Effector memory CD4-positive, alpha-beta T cell (primary cell): ENCODE measurements around the gene OXTR.

Experiments
- DNase-seq, 3 donors: peaks; one replicate each; pipeline ENCODE4 v3.0.0-alpha.2; 2020
- H3K27ac ChIP-seq: 2 replicates; pipeline ENCODE4 v1.7.0; 2013; ENCODE audit warnings: mild to moderate bottlenecking, low read length, moderate library complexity; ENCODE audit not compliant: insufficient read depth, poor library complexity, severe bottlenecking
- H3K27me3 ChIP-seq: replicated peaks from 2 replicates; pipeline ENCODE4 v1.7.0; 2013; ENCODE audit warnings: mild to moderate bottlenecking, low read length; ENCODE audit not compliant: insufficient read depth, control insufficient read depth, poor library complexity, severe bottlenecking
- H3K36me3 ChIP-seq: 2 replicates; pipeline ENCODE4 v1.7.0; 2013; ENCODE audit warnings: mild to moderate bottlenecking, low read length, moderate library complexity; ENCODE audit not compliant: control insufficient read depth, insufficient read depth
- H3K4me1 ChIP-seq: 2 replicates; pipeline ENCODE4 v1.7.0; 2013; ENCODE audit warnings: low read length, mild to moderate bottlenecking; ENCODE audit not compliant: control insufficient read depth, insufficient read depth, poor library complexity, severe bottlenecking
- H3K4me3 ChIP-seq: 2 replicates; pipeline ENCODE4 v1.7.0; 2013; ENCODE audit warnings: low read length, low read depth, mild to moderate bottlenecking; ENCODE audit not compliant: insufficient read depth, poor library complexity, severe bottlenecking
- H3K9me3 ChIP-seq: 2 replicates; pipeline ENCODE4 v1.7.0; 2013; ENCODE audit warnings: mild to moderate bottlenecking, low read length, moderate library complexity; ENCODE audit not compliant: control insufficient read depth
- total RNA-seq, 3 donors: gene quantifications; one replicate each; lab custom pipeline; 2026; lab: John Stamatoyannopoulos, UW

Gene OXTR
- 0 to 0.19 (median 0.17) reads per million in 3 donors for total RNA-seq

DNA sequence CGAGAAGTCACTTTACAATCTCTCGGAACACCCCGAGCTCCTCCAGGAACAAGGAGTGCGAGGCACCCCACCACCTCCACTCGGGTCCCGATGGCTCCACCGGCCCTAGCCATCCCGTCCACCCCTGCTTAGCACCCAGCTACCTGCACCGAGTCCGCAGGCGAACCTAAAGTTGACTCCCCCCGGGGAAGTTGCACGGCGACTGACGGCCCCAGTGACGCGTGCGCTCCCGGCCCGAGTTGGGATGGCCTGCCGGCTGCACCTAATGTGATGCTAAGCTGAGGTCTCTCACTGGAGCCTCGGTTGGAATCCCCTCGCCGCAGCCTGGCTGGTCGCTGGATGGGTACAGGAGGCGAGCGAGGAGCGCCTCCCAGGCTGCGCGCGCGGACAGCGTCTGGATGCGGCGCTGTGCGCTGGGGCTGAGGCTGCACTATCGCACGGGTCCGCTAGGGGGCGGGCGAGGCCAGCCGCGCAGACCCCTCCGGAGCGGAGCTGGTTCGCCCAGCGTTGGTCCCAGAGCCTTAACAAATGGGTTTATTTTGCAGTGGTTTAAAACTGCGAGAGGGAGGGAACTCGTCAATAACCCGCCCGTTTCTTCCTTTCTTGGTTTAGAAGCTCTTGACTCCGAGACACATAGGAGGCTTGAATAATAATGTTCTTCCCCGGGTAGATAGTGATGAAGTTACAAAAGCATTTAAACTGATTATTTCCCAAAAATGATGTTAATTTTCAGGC, at the start of gene OXTR:
TSS of gene OXTR (minus strand) at position 526 of the 735 bp plus-strand sequence. CDS start 1,426 bp downstream, outside the sequence.
- Histone ChIP-seq H3K27me3 (peaks cover 21% of the 10 kb centered on the region), H3K4me1 (no peaks in the 10 kb centered on the region), H3K36me3 (no peaks in the 10 kb centered on the region), H3K4me3 (peak within 1 kb of the TSS; percentile 7), H3K27ac (no peak within 1 kb of the TSS), H3K9me3 (no peaks in the 10 kb centered on the region)
- no peak for DNase-seq

DNA sequence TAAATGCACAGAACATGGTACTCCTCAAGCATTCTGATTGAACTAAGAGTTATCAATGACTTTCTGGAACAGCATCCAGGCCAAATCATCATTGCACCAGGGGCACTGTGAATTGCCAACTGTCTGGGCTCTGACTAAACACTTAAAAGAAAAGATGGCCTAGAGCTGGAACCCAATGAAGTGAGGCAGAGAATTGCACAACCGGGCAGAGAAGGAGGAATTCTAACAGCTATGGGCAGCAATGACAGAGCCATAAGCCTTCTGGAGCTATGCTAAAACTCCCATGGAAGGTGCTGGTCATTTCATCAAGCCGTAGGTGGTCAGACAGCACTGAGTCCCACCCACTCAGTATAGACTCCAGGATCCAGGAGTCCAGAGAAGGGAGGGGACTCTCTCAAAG, 48.1 kb upstream of the OXTR start:
- H3K4me3 ChIP-seq: no peak overlapping the region
- no peak for DNase-seq

DNA sequence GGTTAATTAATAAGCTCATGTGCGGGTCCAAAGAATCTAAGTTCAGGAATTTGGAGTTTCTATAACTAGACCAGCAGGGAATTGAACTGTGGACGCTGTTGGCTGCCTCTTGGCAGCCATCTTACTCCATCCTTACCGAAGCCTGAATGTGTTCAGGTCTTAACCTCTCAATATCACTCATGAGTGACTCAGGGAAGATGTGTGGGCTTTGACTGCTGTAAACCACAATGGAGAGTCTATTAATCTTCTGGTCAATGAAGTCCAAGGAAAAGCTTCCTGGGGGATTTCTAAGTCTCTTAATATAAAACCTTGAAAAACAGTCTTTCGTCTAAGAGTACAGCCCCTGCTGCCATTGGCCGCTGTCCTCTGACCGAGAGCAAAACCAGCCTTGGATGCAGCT, 46.7 kb upstream of the OXTR start:
- H3K27ac ChIP-seq: no peak overlapping the region
- H3K27me3 ChIP-seq: no peaks in the 10 kb centered on the region
- no peak for DNase-seq
- no peak overlapping the region for H3K4me3 ChIP-seq
- no peaks in the 10 kb centered on the region for H3K36me3 ChIP-seq
- H3K9me3 ChIP-seq: peaks cover 5% of the 10 kb centered on the region
- no peaks in the 10 kb centered on the region for H3K4me1 ChIP-seq

More for the DNA sequence above, 48.1 kb upstream of the OXTR start:
- H3K9me3 ChIP-seq: peaks cover 5% of the 10 kb centered on the region
- no peaks in the 10 kb centered on the region for H3K36me3 ChIP-seq
- no peaks in the 10 kb centered on the region for H3K4me1 ChIP-seq
- no peak overlapping the region for H3K27ac ChIP-seq
- H3K27me3 ChIP-seq: no peaks in the 10 kb centered on the region

DNA sequence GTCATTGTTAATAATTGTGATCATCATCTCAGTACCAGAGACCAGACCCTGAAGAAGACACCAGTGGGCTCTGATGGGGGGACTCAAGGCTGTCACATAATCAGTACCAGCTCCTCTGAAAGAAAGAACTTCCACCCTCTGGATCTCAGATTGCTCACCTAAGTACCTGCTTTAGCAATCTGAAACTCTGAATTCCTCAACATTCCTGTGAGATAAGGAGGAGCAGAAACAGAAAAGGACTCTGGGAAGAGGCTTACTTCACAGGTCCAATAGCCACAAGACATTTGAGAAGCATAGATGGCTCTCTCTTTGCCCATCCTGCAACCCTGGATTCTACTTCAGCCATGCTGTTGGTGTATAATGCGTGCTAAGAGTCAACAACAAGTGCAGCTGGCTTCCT, 44.0 kb upstream of the OXTR start:
- Histone ChIP-seq H3K27ac (no peak overlapping the region), H3K36me3 (no peaks in the 10 kb centered on the region), H3K4me1 (no peaks in the 10 kb centered on the region), H3K27me3 (no peaks in the 10 kb centered on the region), H3K9me3 (no peaks in the 10 kb centered on the region), H3K4me3 (no peak overlapping the region)
- no peak for DNase-seq

DNA sequence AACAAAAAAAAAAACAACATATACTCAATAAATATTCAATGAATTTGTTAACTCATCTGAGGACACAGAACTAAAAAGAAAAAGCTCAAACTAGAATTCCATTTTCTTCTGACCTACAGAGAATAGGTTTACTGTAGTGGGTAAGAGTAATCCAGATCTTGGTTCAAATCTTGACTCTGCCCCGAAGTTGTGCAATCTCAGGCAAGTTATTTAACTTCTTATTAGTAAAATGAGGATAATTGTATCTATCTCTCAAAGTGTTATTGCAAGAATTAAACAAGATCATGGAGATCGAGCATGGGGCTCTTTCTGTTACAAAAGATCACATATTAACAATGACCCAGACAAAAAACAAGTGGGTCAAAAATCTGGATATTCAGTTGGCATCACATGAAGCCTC, 41.1 kb upstream of the OXTR start:
- H3K4me1 ChIP-seq: no peaks in the 10 kb centered on the region
- no peak overlapping the region for H3K4me3 ChIP-seq
- no peaks in the 10 kb centered on the region for H3K36me3 ChIP-seq
- H3K27me3 ChIP-seq: no peaks in the 10 kb centered on the region
- H3K9me3 ChIP-seq: no peaks in the 10 kb centered on the region
- no peak overlapping the region for H3K27ac ChIP-seq
- no peak for DNase-seq

DNA sequence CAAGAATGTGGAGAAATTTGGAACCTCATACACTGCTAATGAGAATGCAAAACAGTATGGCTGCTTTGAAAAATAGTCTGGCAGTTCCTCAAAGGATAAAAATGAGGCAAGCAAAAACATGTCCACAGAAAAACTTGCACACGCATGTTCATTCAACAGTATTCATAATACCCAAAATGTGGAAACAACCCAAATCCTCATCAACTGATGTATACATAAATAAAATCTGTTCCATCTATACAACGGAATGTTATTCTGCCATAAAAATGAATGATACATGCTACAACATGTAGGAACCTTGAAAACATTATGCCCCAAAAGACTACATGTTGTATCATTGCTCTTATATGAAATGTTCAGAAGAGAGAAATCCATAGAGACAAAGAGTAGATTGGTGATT, 36.4 kb upstream of the OXTR start:
- H3K27ac ChIP-seq: no peak overlapping the region
- no peaks in the 10 kb centered on the region for H3K36me3 ChIP-seq
- H3K4me1 ChIP-seq: no peaks in the 10 kb centered on the region
- H3K4me3 ChIP-seq: no peak overlapping the region
- no peak for DNase-seq
- H3K9me3 ChIP-seq: no peaks in the 10 kb centered on the region
- no peaks in the 10 kb centered on the region for H3K27me3 ChIP-seq

DNA sequence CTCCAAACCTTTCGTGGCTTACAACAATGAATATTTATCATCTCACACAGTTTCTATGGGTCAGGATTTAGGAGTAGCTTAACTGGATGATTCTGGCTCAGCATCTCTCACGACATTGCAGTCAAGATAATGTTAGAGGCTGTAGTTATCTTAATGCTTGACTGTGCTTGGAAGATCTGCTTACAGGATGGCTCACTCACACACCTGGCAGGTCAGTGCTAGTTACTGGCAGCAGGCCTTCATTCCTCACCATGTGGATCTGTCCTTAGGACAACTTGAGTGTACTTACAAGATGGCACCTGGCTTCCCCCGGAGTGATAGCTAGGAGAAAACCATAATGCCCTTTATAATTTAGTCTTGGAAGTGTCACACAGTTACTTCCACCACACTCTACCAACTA, 32.8 kb upstream of the OXTR start:
- Histone ChIP-seq H3K9me3 (no peaks in the 10 kb centered on the region), H3K36me3 (no peaks in the 10 kb centered on the region), H3K27me3 (no peaks in the 10 kb centered on the region), H3K4me3 (no peak overlapping the region), H3K4me1 (no peaks in the 10 kb centered on the region), H3K27ac (no peak overlapping the region)
- no peak for DNase-seq

DNA sequence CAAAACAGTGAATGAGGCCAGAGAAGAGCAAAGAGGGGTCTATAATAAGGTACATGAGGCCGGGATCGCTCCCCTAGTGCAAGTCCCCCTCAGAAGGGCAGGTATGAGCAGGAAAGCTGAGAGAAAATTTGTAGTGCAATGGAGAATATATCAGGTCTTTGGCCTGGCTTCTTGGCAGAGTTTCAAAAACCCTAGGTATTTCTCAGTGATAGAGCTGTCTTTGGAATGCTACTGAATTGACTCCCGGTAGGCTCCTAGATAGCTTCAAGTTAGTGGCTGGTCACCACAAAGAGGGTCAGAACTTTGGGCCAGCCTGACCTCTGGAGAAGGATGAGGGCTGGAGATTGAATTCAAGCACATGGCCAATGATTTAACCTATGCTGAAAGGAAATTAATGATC, 30.6 kb upstream of the OXTR start:
- Histone ChIP-seq H3K36me3 (no peaks in the 10 kb centered on the region), H3K4me3 (no peak overlapping the region), H3K9me3 (no peaks in the 10 kb centered on the region), H3K27ac (no peak overlapping the region), H3K4me1 (no peaks in the 10 kb centered on the region), H3K27me3 (no peaks in the 10 kb centered on the region)
- no peak for DNase-seq

DNA sequence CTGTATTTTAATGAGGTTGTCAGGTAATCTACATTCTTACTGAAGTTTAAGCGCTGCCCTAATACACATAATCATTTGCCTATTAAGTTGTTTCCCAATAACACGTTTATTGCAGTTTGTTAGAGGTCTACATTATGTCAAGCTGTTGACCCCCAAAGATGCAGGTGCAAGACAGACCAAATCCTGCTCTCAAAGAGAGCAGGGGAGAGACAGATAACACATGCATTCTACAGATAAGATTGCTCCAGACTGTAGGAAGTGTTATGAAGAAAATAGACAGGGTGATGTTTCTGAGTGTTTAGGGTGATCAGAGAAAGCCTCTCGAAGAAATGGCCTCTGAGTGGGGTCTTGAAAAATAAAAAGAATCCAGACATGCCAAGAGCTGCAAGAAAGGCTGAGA, 24.8 kb upstream of the OXTR start:
- H3K4me1 ChIP-seq: no peaks in the 10 kb centered on the region
- no peaks in the 10 kb centered on the region for H3K36me3 ChIP-seq
- H3K27me3 ChIP-seq: no peaks in the 10 kb centered on the region
- H3K9me3 ChIP-seq: no peaks in the 10 kb centered on the region
- no peak overlapping the region for H3K27ac ChIP-seq
- no peak for DNase-seq
- no peak overlapping the region for H3K4me3 ChIP-seq

DNA sequence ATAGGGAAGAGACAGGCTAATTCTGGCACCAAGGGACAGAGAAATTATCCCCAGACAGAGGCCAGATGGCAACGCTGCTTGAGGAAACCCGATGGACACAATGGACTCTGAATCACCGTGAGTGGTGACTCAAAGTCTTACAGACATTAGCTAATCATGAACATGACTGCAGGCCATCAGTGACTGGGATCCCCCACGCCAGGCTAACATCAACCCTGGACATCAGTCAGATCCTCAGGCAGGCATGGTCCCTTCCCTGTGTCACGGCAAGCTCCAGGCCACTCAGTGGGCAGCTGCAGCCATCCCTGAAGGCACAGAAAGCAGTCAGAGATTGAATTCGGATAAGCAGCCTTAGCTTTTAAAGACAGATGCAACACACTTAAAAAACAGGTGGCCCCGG, 23.8 kb upstream of the OXTR start:
- H3K36me3 ChIP-seq: no peaks in the 10 kb centered on the region
- H3K4me3 ChIP-seq: no peak overlapping the region
- H3K27me3 ChIP-seq: no peaks in the 10 kb centered on the region
- H3K9me3 ChIP-seq: no peaks in the 10 kb centered on the region
- DNase-seq: no peak
- H3K27ac ChIP-seq: no peak overlapping the region
- H3K4me1 ChIP-seq: no peaks in the 10 kb centered on the region
